Measurements from ENCODE around the gene EDNRA.

The EDNRA gene

DNA sequence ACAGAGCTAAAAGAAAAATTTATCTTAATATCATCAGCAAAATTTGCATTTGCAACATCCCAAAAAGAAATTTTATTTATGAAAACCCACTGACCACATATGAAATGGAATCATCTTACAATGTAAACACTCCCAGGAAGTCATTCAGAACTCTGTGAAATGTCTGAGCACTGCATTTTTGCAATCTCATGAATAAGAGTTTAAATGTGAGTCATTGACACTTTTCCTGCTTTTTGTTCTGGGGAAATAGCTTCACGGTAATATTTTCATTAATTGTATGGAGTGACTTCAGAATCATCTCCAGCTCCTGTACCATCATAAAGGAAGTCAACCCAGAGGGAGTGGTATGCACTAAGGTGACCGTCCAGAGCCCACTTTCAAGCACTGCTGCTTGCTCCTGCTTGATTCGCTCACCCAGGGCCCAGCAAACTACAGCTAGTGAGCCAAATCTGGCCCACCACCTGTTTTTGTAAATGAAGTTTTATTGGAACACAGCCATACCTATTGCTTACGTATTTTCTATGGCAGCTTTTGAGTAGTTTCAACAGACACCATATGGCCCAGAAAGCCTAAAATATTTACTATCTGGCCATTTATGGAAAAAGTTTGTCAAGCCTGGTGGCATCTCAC, 17.2 kb downstream of the EDNRA start:
- no peak for FAIRE-seq

DNA sequence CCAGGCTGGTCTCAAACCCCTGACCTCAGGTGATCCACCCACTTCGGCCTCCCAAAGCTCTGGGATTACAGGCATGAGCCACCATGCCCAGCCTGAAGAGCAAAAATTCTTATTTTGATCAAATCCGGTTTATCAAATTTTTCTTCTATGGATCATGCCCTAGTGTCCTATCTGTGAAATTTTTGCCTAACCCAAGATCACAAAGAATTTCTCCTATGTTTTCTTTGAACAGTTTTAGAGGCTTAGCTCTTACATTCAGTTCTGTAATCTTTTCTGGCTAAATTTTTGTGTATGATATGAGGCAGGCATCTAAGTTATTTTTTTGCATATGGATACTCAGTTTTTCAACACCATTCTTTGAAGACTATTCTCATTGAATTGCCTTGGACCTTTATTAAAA, 27.4 kb downstream of the EDNRA start:
- FAIRE-seq: no peak

DNA sequence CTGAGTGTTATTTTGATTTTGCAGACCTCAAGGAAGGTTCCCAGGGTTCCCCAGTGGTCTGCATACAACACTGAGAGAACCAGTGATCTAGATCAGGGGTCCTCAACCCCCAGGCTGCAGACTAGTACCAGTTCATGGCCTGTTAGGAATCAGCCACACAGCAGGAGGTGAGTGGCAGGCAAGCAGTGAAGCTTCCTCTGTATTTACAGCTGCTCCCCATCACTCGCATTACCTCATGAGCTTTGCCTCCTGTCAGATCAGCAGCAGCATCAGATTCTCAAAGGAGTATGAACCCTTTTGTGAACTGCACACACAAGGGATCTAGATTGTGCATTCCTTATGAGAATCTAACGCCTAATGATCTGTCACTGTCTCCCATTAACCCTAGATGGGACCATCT, 28.5 kb downstream of the EDNRA start:
- no peak for FAIRE-seq

DNA sequence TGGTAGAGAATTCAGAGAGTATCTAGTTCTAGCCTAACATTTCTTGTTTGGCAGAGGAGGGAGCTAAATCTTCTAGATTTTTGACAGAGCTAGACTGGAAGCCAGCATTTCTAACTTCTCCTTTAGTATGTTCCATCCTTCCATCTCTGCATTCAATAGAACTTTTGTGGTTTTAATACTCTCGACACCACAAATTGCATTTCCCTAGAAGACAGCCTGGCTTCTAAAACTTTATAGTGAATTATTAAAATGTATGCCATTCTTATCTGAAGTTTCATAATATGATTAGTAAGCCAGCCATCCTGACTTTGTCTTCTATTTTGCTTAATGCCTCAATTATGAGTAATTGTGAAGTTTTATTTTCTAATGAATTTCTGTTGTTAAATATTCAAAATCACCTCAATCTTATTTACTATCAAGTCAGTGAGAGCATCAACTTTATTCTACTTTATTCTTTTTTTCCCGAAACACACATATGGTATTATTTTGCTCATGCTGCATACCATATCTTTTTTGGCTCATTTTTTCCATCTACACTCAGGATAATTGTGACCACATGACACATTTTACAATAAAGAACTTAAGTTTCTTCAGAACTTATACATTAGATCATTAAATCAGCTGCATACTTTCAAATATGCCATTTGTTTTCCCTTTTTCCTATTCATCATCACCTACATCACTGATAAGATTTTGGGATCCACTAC, 30.2 kb downstream of the EDNRA start:
- FAIRE-seq: no peak

DNA sequence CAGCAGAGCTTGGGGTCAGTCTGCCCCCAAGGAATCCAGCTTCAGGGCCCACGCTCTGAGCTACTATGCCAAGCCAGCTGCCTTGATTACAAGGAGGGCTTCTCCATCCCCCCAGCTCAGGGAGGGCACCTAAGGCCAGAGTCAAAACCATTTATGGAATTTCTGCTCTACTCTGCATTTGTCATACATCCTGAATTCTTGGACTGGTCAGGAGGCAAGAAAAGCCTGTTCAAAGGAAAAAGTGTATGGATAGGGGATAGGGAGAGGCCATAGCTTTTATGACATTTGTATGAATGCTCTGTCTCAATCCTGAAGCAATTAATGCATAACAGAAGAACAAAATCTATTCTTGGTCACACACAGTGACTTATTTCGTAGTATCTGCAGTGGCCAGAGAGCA, 32.2 kb downstream of the EDNRA start:
- no peak for FAIRE-seq

DNA sequence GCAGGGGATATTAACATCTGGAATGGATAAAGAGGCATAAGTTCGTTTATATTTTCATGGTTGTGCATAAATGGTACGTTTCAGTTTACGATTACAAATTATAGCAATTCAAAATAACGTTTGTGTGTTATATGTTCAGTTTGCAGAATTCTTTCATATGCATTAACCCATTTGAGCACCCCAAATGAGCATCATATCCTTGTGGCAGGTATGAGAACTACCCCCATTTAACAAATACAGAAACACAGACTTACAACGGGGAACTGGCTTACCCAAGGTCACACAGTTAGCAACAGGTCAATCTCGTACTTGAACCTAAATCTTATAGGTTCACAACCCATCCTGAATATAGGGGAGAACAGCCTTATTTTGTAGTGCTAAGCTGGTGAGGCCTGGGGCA, 33.1 kb downstream of the EDNRA start:
- FAIRE-seq: no peak

DNA sequence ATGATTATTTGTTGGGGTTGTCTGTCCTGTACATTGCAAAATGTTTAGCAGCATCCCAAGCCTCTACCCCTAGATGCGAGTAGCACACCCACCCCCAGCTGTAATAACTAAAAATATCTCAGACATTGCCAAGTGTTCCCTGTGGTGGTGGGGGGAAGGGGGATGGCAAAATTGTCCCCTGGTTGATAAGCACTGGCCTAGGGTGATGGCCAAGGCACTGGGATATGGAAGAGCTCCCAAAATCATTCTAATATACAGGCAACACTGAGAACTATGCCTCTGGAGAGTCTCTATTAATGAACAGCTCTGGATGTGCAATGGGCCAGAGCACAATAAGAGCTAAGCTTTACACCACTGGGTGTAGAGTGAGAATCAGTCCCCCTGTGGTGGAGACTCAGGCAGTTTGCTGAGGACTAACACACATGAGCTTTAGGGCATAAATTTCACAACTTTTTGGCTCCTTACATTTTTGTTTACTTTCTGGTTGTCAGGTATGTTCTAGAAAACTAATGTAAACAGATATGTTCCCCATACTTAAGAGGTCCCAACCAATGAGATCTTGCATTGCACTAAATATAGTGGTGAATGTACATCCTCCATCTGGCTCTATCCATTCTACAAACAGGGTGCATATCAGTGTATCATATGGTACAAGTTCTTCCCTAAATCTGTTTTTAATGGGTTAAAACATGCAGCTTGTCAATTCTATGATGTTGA, 34.5 kb downstream of the EDNRA start:
- FAIRE-seq: no peak

DNA sequence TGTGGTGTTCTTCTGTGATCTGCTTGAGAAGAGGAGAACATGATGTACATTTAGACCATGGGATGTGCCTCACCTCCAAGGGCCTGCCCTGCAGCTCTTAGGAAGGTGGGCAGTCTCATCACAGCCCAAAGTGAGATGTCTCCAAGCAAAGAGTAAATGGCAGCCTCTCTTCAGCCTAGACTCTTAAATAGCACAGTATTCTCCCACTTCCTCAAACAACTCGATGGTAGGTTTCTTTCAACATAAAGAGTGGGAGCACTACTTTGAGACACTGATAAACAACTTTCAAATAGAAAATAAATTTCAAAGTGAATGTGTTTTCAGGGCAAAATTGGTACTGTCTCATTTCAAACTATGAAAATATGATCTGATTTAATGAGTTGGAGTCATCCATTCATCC, 35.2 kb downstream of the EDNRA start:
- FAIRE-seq: no peak

DNA sequence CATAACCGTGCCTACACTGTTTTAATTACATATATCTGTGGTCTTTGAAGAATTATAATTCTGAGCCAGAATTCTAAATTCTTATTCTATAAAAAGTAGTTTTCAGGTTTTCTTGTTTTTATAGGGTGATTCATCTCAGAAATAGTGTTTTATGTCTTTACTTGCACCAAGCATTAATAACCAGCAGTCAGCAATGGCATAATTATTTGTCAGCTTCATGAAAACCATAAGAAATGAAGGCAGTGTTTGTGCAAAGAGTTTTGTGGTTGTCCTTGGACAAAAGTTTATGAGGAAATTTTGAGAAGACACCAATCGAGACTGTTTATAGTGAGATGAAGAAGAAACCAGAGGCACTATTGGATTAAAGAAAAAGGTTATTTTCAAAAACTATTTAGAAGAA, 37.2 kb downstream of the EDNRA start:
- no peak for FAIRE-seq

DNA sequence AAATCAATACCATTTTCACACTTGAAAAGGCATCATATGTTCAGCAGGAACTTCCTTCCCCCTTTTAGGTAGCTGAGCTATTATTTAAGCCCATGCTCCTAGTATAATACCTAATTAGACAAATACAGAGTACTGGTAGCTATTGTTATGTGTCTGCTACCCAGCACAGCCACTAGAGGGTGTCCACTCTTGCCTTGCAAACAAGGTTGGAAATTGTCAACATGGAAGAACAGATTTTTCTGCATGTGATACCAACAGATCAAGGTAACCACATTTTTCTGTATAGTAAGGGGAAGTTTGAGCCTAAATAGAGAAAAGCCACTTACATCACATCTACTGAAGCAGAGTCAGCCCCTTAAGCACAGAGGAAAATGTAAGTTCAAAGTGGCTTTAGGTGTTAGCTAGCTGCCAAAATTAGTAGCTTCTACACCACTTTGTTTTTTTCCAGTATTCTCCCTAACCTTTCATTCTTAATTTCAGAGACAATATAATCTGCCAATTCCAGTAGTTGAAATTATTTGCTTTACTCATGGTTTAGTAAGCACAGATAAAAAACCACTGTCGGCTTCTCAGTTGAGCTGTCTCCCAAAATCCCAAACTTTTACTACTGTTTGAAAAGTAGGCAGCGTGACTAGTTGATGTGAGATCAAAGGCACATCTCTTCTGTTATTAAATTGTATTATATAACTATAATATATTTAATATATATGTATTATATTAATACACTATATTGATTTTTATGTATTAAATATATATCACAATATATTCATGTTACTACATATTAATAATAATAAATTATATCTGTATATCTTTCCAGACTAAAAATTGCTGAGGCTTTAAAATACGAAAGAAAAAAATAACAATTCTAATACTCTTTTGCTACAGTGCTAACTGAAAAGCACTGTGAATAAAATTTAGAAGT, 38.2 kb downstream of the EDNRA start:
- FAIRE-seq: no peak

DNA sequence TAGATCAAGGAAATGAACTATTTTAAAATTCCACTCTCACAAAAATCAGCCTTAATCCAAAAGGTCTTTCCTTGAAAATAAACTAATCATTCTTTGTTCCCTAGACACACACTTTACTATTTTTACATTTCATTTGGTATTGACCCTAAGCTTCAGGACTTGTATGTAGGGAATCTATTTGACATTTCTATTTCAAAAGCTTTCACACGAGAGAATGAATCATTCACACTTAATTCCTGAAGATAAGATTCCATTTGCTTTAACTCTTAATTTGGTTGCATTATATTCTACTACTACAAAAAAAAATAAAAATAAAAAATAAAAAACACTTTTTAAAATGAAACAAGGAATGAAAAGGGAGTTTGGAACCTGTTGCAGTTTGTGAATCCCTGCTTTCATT, 43.7 kb downstream of the EDNRA start:
- FAIRE-seq: no peak

DNA sequence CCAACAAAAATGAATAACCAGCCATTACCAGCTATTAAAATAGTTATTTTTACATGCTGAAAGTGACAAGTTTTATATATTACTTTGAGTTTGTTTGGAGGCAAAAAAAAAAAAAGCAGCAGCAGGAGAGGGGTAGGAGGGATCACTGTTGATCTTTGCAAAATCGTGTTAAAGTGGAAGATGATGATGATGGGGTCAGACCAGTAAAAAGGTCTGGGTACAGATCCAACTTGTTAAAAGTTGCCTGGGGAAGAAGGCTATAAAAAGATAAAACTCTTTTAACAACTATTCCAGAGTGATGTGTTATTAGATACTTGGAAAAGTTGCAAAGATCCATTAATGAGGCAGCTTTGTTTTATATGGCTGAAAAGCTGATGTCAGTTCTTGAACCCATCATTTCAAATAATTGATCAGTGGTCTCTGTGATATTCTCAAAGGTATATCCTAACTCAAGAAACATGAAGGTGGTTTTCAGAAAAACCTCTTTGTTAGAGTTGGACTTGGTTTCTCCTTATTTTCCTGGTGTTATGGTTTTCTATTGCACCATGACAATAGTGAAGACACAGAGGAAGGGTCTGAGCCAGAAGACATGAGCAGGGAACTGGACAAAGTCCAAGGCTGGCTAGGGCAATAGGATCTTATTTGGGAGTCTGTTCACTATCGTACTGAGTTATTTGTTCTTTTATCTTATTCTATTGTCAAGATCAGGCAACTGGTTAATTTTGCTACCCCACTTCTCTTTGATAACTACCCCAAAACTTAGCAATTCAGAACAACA, 44.8 kb downstream of the EDNRA start:
- no peak for FAIRE-seq

DNA sequence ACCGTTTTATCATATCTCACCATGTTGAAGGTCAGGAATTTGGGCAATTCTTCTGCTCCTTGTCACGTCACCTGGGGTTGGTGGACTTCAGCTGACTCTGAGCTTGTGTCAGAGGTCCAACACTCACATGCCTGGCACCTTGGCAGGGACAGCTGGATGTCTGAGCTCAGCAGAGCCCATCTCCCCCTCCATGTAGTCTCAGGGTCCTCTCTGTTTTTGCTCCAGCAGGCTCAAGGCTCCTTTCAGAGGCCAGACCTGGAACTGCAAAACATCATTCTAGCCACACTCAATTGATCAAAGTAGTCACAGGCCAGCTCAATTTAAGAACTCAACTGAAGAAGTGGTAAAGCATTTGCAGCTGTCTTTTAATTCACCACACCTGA, 45.4 kb downstream of the EDNRA start:
- no peak for FAIRE-seq

DNA sequence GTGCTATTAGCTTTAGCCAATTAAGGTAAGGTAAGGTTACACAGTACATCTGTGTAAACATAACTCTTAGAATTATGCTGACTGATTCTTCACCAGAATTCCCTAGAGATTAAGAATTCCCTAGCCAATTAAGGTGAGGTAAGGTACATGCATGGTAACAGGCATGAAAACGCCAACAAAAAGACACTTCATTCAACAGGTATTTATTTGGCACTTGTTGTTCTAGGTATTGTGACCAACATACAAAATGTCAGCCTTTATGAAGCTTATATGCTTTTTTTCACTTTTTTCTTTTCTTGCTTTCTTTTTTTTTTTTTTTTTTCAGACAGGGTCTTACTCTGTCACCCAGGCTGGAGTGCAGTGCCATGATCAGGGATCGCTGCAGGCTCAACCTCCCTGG, 47.2 kb downstream of the EDNRA start:
- no peak for FAIRE-seq

DNA sequence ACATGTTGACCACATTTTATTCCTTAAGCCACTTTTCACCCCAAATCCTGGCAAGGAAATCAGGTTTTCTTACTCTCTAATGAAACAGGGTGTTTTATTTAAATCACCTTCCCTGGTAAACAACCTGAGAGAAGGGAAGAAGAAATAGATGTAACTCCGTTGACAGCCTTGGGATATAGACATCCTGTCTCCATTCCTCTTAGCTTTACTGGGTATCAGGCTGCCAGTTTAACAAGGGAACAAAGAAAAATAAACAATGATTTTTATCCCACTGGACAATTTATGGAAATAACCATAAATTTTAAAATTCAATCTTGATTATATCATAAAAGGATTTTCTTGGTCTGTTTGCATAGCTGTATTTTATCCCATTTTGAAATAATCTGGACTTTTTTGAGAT, 49.2 kb downstream of the EDNRA start:
- FAIRE-seq: no peak

DNA sequence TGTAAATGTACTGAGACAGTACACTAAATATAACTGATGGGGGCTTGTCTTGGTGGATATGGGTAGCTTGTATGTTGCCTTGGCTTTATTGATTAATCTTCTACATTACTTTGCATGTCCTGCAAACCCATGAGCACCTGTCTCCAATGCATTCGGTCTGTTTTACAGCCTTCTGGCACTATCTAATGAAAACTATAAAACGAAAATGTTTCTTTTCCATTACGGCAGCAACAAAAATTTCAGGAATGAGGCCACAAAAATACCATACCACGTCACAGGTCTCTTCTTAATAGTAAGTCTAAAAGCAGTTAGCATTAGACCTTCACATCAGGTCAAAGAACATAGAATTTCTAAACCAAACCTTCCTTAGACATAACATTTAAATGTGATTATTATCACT, 49.8 kb downstream of the EDNRA start:
- FAIRE-seq: no peak

DNA sequence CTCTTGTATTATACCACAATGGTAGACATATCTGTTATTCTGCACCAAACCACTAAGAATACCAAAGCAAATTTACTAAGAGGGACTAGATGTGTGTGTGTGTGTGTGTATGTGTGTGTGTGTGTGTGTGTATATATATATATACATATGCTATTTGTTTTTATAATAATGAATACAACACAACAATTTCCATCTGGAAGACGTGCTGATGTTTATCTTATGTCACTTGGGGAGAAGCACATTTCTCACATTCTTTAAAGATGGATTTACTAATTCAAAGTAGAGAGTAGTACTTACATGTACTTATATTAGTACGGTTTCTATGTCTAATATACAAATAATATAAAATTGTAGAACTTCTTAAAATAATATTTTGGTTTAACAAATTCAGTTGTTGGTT, 52.0 kb downstream of the EDNRA start:
- FAIRE-seq: no peak

DNA sequence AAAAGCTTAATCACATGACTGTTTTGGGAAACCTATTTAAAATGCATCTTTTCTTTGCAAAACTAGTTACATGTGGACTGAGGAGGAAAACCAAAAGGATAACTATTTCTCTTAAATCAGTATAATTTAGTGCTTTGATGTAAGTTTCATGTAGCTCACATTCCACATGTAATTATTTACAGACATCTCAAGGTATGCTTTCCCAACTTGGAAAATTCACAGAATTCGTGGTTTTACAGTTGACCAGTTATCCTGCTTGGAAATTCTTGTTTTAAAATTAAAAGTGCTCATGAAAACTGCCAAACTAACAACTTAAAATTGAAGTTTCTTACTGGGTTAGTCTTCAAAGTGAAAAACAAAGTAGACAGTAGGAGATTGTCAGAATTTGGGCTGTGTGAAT, 52.4 kb downstream of the EDNRA start:
- no peak for FAIRE-seq

DNA sequence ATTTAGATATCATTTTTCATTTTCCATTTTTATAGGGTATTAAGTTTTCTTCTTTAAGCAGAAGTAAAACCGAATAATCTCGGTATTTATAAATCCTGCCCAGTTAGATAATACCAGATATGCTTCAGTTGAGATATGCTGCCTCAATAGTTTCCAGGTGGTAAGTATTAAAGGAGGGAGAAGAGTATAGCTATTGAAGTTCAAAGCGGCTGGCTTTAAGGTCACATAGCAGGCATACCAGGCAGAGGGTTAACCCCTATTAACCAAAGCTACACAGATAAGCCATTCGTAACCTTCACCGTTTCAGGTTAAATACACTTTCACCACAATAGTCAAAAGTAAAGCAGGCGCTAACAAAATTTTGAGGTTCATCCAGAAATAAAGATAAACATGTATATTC, 54.2 kb downstream of the EDNRA start:
- no peak for FAIRE-seq

DNA sequence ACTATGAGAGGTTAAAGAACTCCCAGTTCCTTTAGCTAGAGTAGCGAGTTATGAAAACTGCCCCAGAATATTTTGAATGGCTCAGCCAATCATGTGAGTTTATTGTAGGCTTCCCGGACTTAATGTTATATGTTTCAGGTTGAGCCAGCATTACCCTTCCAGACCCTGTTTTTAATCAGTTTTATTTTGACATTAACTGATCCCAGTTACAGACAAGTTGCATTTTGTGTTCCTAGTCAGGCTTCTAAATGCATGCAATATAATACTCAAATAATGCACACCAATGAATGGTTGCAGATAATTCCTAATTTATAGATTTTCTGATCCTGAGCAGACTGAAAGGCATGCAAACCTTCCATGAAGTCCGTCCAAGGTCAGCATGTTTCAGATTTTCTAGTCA, 57.8 kb downstream of the EDNRA start:
- no peak for FAIRE-seq

DNA sequence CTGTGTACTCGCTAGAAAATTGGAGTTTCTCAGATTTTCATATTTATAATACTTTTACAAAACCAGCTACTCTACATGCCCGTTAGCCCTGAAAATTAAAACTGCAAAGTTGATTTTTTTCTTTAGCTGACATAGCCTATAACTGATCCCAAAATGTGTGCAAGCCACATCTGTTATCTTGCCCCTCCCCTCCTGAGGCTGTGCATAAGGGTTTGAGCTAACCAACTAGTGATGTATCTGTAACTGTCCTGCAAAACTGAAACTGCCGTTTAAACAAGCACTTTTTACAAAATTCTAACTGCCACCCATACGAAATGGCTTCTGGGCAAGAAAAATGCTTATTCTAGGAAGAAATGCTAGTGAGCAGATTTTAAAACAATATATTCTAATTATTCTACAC, 59.1 kb downstream of the EDNRA start:
- no peak for FAIRE-seq

DNA sequence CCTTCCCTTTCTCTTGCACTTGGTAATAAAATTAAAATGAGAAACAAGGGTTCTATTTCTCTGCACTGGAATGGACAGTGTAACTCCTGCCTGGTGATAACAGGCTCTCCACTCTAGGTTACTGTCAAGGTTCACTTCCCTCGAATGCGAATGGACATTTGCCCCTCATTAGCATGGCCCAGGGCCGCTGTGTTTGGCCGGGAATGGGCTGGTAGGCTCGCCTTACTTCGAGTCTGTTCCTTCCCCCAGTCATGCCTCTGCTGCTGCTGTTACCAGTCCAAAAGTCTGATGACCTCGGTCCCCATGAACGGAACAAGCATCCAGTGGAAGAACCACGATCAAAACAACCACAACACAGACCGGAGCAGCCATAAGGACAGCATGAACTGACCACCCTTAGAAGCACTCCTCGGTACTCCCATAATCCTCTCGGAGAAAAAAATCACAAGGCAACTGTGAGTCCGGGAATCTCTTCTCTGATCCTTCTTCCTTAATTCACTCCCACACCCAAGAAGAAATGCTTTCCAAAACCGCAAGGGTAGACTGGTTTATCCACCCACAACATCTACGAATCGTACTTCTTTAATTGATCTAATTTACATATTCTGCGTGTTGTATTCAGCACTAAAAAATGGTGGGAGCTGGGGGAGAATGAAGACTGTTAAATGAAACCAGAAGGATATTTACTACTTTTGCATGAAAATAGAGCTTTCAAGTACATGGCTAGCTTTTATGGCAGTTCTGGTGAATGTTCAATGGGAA, 61.5 kb downstream of the EDNRA start:
- no peak for FAIRE-seq

Data from TTC549 (cell line).